HL-60 (cell line): ENCODE data around the gene CTRB1.

Experiments
- DNase-seq, 2 experiments: peaks; one replicate each; pipeline ENCODE4 v3.0.0-alpha.2; 2010 to 2020; ENCODE audit warnings: low read depth in 1 of 2, low spot score in 1 of 2
- H3K27ac ChIP-seq: fragments of 250-450 bp; sonication (Bioruptor Pico); replicated peaks from 2 replicates; pipeline ENCODE4 v1.5.1; 2020; ENCODE audit warnings: mild to moderate bottlenecking, moderate library complexity
- H3K27me3 ChIP-seq: fragments of 250-450 bp; sonication (Bioruptor Pico); 2 replicates; pipeline ENCODE4 v1.5.1; 2021; ENCODE audit warnings: mild to moderate bottlenecking, moderate library complexity; ENCODE audit not compliant: insufficient read depth, poor library complexity, severe bottlenecking
- H3K4me3 ChIP-seq: replicated peaks from 2 replicates; pipeline ENCODE4 v1.5.1; 2011; ENCODE audit warnings: mild to moderate bottlenecking, control low read depth, low read length; ENCODE audit not compliant: insufficient read depth
- CTCF ChIP-seq: IDR thresholded peaks from one replicate; pipeline ENCODE4 v1.5.1; 2011; ENCODE audit warnings: low read length, control low read depth, inconsistent platforms; ENCODE audit not compliant: insufficient read depth
- GABPA ChIP-seq: IDR thresholded peaks from 2 replicates; pipeline ENCODE4 v1.6.1; 2012; ENCODE audit warnings: low read depth
- POLR2AphosphoS5 ChIP-seq: IDR thresholded peaks from 2 replicates; pipeline ENCODE4 v1.6.1; 2012; ENCODE audit warnings: low read depth
- REST ChIP-seq: IDR thresholded peaks from 2 replicates; pipeline ENCODE4 v1.6.1; 2012; ENCODE audit warnings: low read depth; ENCODE audit not compliant: insufficient replicate concordance
- SPI1 ChIP-seq: IDR thresholded peaks from 2 replicates; pipeline ENCODE4 v1.6.1; 2012; ENCODE audit warnings: low read depth, mild to moderate bottlenecking, borderline replicate concordance

The CTRB1 gene

GRCh38 chr16:75273054-75273925 is 54.5 kb downstream of the CTRB1 start:
- no peak for DNase-seq
- Histone ChIP-seq H3K4me3 (no peak overlapping the region), H3K27ac (no peak overlapping the region), H3K27me3 (peaks cover 51% of the 10 kb centered on the region)
- TF ChIP-seq REST, result no peak
- TF ChIP-seq GABPA, result no peak
- no peak for TF ChIP-seq CTCF
- TF ChIP-seq POLR2AphosphoS5, result no peak
- no peak for TF ChIP-seq SPI1
